Natural killer cell (primary cell): ENCODE data around the gene USH2A. TPM values are rescaled to one million over a fixed set of nuclear protein-coding genes. Genes with fewer than 3 reads are reported as not detected.

Experiments used
- ATAC-seq, 3 donors: fragments of 150-1000 bp in 2 of 3; fragments of 200-7000 bp in 1 of 3; cut with Tn5 transposase; 1 replicate in 1 of 3; 2 replicates in 2 of 3; pipeline ENCODE4 v1.10.0; 2021; ENCODE audit warnings: mild to moderate bottlenecking in 2 of 3, moderate library complexity in 2 of 3
- DNase-seq, 2 donors: peaks; one replicate each; pipeline versions ENCODE4 v3.0.0 to v3.0.0-alpha.2; 2013 to 2021; ENCODE audit warnings: mixed read lengths in 1 of 2
- H3K27ac ChIP-seq: one replicate; pipeline ENCODE4 v1.5.1; 2013; ENCODE audit warnings: mild to moderate bottlenecking, low read length
- H3K27me3 ChIP-seq: one replicate; pipeline ENCODE4 v1.6.1; 2013; ENCODE audit warnings: low read length; ENCODE audit not compliant: control insufficient read depth, insufficient read depth
- H3K36me3 ChIP-seq: one replicate; pipeline ENCODE4 v1.6.1; 2013; ENCODE audit warnings: low read length; ENCODE audit not compliant: control insufficient read depth, insufficient read depth
- H3K4me1 ChIP-seq: one replicate; pipeline ENCODE4 v1.6.1; 2013; ENCODE audit warnings: low read length; ENCODE audit not compliant: control insufficient read depth, insufficient read depth
- H3K4me3 ChIP-seq: one replicate; pipeline ENCODE4 v1.5.1; 2013; ENCODE audit warnings: low read length
- H3K9me3 ChIP-seq: one replicate; pipeline ENCODE4 v1.6.1; 2013; ENCODE audit warnings: low read length; ENCODE audit not compliant: control insufficient read depth, insufficient read depth
- H3K27ac Mint-ChIP-seq, 2 donors: one replicate each; pipeline ENCODE4 v1.8.0; 2022; ENCODE audit warnings: mild to moderate bottlenecking in 2 of 2, mixed read lengths in 2 of 2, moderate library complexity in 1 of 2
- H3K27me3 Mint-ChIP-seq, 2 donors: one replicate each; pipeline ENCODE4 v1.8.0; 2022; ENCODE audit warnings: low read depth in 2 of 2, mixed read lengths in 2 of 2
- H3K36me3 Mint-ChIP-seq: one replicate; pipeline ENCODE4 v1.8.0; 2022; ENCODE audit warnings: mixed read lengths
- H3K4me1 Mint-ChIP-seq, 2 donors: one replicate each; pipeline ENCODE4 v1.8.0; 2022; ENCODE audit warnings: mixed read lengths in 2 of 2
- H3K4me3 Mint-ChIP-seq: one replicate; pipeline ENCODE4 v1.8.0; 2022; ENCODE audit warnings: mild to moderate bottlenecking, moderate library complexity, mixed read lengths
- H3K9me3 Mint-ChIP-seq, 2 donors: one replicate each; pipeline ENCODE4 v1.8.0; 2022; ENCODE audit warnings: mixed read lengths in 2 of 2
- WGBS: methylation state at CpG from one replicate; pipeline ENCODE4 v1.1.7; 2013; ENCODE audit warnings: missing lambda C conversion rate; ENCODE audit not compliant: insufficient coverage; 5-methylcytosine and 5-hydroxymethylcytosine counted together
- intact Hi-C: fragments of 100-400 bp; cut with micrococcal nuclease; formaldehyde crosslinking; loops from one replicate; pipeline ENCODE4 v1.14.2; 2022
- total RNA-seq, 4 donors: library from RNA; stranded (reverse); fragments of 120-200 nt in 1 of 4; gene quantifications; one replicate each; pipeline versions ENCODE4 v1.2.3 to v1.2.4, GENCODE V29; 2013 to 2022
- TF ChIP-seq, protein P1 (sequence below): fragments of 200-600 bp; IDR thresholded peaks from one replicate; pipeline ENCODE4 v1.8.0; 2022; ENCODE audit warnings: antibody characterized with exemption

USH2A gene
- total RNA-seq, 3 donors from 2014 or later (not counting 1 experiment from before 2014, with no cell fraction given), result not detected

DNA sequence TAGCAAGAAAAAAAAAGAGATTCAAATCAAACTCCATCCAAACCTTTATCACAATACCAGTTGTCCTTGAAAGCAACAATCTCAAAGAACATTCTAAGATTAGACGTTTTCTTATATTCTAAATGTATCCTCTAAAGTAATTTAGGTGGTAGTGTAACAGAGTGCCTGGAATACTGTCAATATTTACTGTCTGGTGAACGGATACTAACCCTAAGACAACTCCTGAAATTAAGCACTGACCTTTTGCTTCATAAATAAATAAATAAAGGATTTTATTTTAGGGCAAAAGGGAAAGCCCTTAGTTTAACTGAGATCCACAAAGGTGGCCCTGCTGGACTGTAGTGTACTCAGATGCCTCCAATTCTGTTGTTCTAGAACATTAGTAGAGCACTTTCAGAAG lies 9.9 kb upstream of the USH2A start:
- Histone ChIP-seq H3K4me1 (no peaks in the 10 kb centered on the region), H3K4me3 (no peak overlapping the region), H3K9me3 (no peaks in the 10 kb centered on the region), H3K27me3 (no peaks in the 10 kb centered on the region), H3K27ac (no peak overlapping the region), H3K36me3 (no peaks in the 10 kb centered on the region)
- DNase-seq (no peak), ATAC-seq (no peak)
- Mint-ChIP-seq H3K9me3 (peaks cover 7 to 18% of the 10 kb centered on the region in 2 donors), H3K4me3 (no peak overlapping the region), H3K4me1 (no peaks in the 10 kb centered on the region), H3K27me3 (no peaks in the 10 kb centered on the region), H3K27ac (no peak overlapping the region), H3K36me3 (no peaks in the 10 kb centered on the region)
- TF ChIP-seq, protein P1, sequence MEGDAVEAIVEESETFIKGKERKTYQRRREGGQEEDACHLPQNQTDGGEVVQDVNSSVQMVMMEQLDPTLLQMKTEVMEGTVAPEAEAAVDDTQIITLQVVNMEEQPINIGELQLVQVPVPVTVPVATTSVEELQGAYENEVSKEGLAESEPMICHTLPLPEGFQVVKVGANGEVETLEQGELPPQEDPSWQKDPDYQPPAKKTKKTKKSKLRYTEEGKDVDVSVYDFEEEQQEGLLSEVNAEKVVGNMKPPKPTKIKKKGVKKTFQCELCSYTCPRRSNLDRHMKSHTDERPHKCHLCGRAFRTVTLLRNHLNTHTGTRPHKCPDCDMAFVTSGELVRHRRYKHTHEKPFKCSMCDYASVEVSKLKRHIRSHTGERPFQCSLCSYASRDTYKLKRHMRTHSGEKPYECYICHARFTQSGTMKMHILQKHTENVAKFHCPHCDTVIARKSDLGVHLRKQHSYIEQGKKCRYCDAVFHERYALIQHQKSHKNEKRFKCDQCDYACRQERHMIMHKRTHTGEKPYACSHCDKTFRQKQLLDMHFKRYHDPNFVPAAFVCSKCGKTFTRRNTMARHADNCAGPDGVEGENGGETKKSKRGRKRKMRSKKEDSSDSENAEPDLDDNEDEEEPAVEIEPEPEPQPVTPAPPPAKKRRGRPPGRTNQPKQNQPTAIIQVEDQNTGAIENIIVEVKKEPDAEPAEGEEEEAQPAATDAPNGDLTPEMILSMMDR, result no peak
- intact Hi-C loops, result no loop called here
- no CpG with 5 or more reads among the region's 2 CpGs for WGBS

- Mint-ChIP-seq H3K27me3 (no peaks in the 10 kb centered on the region), H3K4me3 (no peak overlapping the region), H3K27ac (no peak overlapping the region), H3K9me3 (peaks cover 7 to 23% of the 10 kb centered on the region in 2 donors), H3K36me3 (no peaks in the 10 kb centered on the region), H3K4me1 (no peaks in the 10 kb centered on the region)
- Histone ChIP-seq H3K27me3 (no peaks in the 10 kb centered on the region), H3K4me3 (no peak overlapping the region), H3K27ac (no peak overlapping the region), H3K4me1 (no peaks in the 10 kb centered on the region), H3K36me3 (no peaks in the 10 kb centered on the region), H3K9me3 (no peaks in the 10 kb centered on the region)
- 80% methylated on average over 2 of the region's 2 CpGs for WGBS
- ATAC-seq (no peak), DNase-seq (no peak)
- intact Hi-C loops, result no loop called here
- TF ChIP-seq, protein P1, result no peak
Measured at GRCh38 chr1:216430744-216431143, 7.5 kb upstream of the USH2A start.

- Histone ChIP-seq H3K4me3 (no peak overlapping the region), H3K9me3 (no peaks in the 10 kb centered on the region), H3K27me3 (no peaks in the 10 kb centered on the region), H3K36me3 (no peaks in the 10 kb centered on the region), H3K4me1 (no peaks in the 10 kb centered on the region), H3K27ac (no peak overlapping the region)
- intact Hi-C loops, result no loop called here
- H3K4me1 Mint-ChIP-seq, result no peaks in the 10 kb centered on the region
- WGBS, result 55% methylated on average over 5 of the region's 5 CpGs
- no peaks in the 10 kb centered on the region for H3K27me3 Mint-ChIP-seq
- H3K36me3 Mint-ChIP-seq, result no peaks in the 10 kb centered on the region
- H3K9me3 Mint-ChIP-seq, result peaks cover 2 to 10% of the 10 kb centered on the region in 2 donors
- no peak overlapping the region for H3K27ac Mint-ChIP-seq
- ATAC-seq (no peak), DNase-seq (no peak)
- H3K4me3 Mint-ChIP-seq, result no peak overlapping the region
- TF ChIP-seq, protein P1, result no peak
Measured at GRCh38 chr1:216425577-216425976, 2.3 kb upstream of the USH2A start.

DNA sequence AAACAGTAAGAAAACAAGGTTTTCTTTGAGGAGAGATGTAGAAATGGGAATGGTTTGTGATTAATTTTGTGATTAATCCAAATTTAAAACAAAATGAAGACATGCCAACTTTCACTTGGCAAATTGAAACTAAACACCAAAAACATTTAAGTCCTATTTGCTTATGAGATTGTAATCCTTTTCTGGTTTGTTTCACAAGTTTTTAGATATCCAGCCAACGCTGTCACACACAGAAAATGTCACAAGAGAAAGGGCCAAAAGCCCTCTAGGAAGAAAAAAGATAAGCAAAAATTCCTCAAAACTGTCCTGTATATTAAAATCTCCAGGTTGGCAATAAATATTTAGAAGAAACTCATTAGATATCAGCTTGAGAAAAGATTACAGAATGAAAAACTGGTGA lies 2.5 kb downstream of the USH2A start:
- intact Hi-C loops, result no loop called here
- no peak for DNase-seq
- Histone ChIP-seq H3K36me3 (no peaks in the 10 kb centered on the region), H3K4me1 (no peaks in the 10 kb centered on the region), H3K27ac (no peak overlapping the region), H3K4me3 (no peak overlapping the region), H3K27me3 (no peaks in the 10 kb centered on the region), H3K9me3 (no peaks in the 10 kb centered on the region)
- WGBS, result 86% methylated on average over 1 of the region's 1 CpG
- TF ChIP-seq, protein P1, result no peak
- Mint-ChIP-seq H3K4me1 (no peaks in the 10 kb centered on the region), H3K27me3 (no peaks in the 10 kb centered on the region), H3K9me3 (peaks cover 2 to 3% of the 10 kb centered on the region in 2 donors), H3K36me3 (no peaks in the 10 kb centered on the region), H3K27ac (no peak overlapping the region), H3K4me3 (no peak overlapping the region)
- ATAC-seq, result no peak
